ENCODE data around the gene MFGE8. TPM values are rescaled to one million over a fixed set of nuclear protein-coding genes. Genes with fewer than 3 reads are reported as not detected.
"Not testable (repeated sequence)": the region's sequence is repeated elsewhere in the genome, so short reads cannot be mapped to it uniquely, and the experiment has no call there.

The MFGE8 gene
- total and polyA plus RNA-seq, 10 donors: 21.8 to 105 (median 66.0) TPM

- Histone ChIP-seq H3K27ac (no peak overlapping the region), H3K9me3 (peaks cover 0 to 23% (median 8%) of the 10 kb centered on the region in 8 donors), H3K4me3 (no peak overlapping the region), H3K36me3 (no peaks in the 10 kb centered on the region), H3K27me3 (replicated peaks in 1 of 7) (peaks cover 0 to 24% (median 0%) of the 10 kb centered on the region in 7 donors), H3K4me1 (no peaks in the 10 kb centered on the region)
- no peak for TF ChIP-seq POLR2A (IDR thresholded peaks at IDR 0.05)
- TF ChIP-seq CTCF (IDR thresholded peaks at IDR 0.05 in 8 of 11, conservative IDR thresholded peaks at IDR 0.05 in 3 of 11): no peak
- TF ChIP-seq POLR2AphosphoS5 (IDR thresholded peaks at IDR 0.05): no peak
- WGBS, 5 donors: 83 to 100% (median 86%) methylated on average over 1 of the region's 1 CpG
- DNase-seq: no peak
- intact Hi-C loops (cut with DNase I; ENCODE audit: low total_unique reads): no loop called here
Observed at GRCh38 chr15:88932875-88933330, 19.7 kb upstream of the MFGE8 start.

- peaks cover 0 to 28% (median 13%) of the 10 kb centered on the region in 8 donors for H3K9me3 ChIP-seq
- H3K27me3 ChIP-seq (replicated peaks in 1 of 7): peaks cover 0 to 24% (median 0%) of the 10 kb centered on the region in 7 donors
- H3K27ac ChIP-seq: no peak overlapping the region
- intact Hi-C loops (cut with DNase I; ENCODE audit: low total_unique reads): no loop called here
- no peak overlapping the region for H3K4me3 ChIP-seq
- no peak for DNase-seq
- TF ChIP-seq CTCF (IDR thresholded peaks at IDR 0.05 in 8 of 11, conservative IDR thresholded peaks at IDR 0.05 in 3 of 11) (no peak), POLR2AphosphoS5 (IDR thresholded peaks at IDR 0.05) (no peak), POLR2A (IDR thresholded peaks at IDR 0.05) (no peak)
- WGBS, 5 donors: 46 to 65% (median 63%) methylated on average over 3 to 4 of the region's 4 CpGs
- H3K36me3 ChIP-seq: no peaks in the 10 kb centered on the region
- no peaks in the 10 kb centered on the region for H3K4me1 ChIP-seq
Observed at GRCh38 chr15:88932271-88932874, 19.2 kb upstream of the MFGE8 start.

GRCh38 chr15:88930579-88930978 is 17.4 kb upstream of the MFGE8 start:
- TF ChIP-seq POLR2AphosphoS5 (IDR thresholded peaks at IDR 0.05) (no peak), POLR2A (IDR thresholded peaks at IDR 0.05) (no peak), CTCF (IDR thresholded peaks at IDR 0.05 in 8 of 11, conservative IDR thresholded peaks at IDR 0.05 in 3 of 11) (no peak)
- DNase-seq: no peak
- Histone ChIP-seq H3K27me3 (replicated peaks in 1 of 7) (peaks cover 0 to 14% (median 0%) of the 10 kb centered on the region in 7 donors), H3K36me3 (no peaks in the 10 kb centered on the region), H3K27ac (no peak overlapping the region), H3K4me3 (no peak overlapping the region), H3K4me1 (no peaks in the 10 kb centered on the region), H3K9me3 (peaks cover 0 to 28% (median 14%) of the 10 kb centered on the region in 8 donors)
- WGBS, 5 donors: 81 to 98% (median 89%) methylated on average over 2 of the region's 2 CpGs
- intact Hi-C loops (cut with DNase I; ENCODE audit: low total_unique reads): no loop called here

GRCh38 chr15:88929358-88930098 is 16.3 kb upstream of the MFGE8 start:
- H3K4me1 ChIP-seq; H3K27ac ChIP-seq; H3K27me3 ChIP-seq (replicated peaks in 1 of 7); intact Hi-C loops (cut with DNase I; ENCODE audit: low total_unique reads); H3K4me3 ChIP-seq; DNase-seq; H3K36me3 ChIP-seq: not testable (repeated sequence)
- peaks cover 0 to 26% (median 14%) of the 10 kb centered on the region in 8 donors for H3K9me3 ChIP-seq
- 65 to 81% (median 75%) methylated on average over 3 of the region's 3 CpGs for WGBS, 5 donors

GRCh38 chr15:88928192-88928591 is 15.0 kb upstream of the MFGE8 start:
- not testable (repeated sequence) for H3K27me3 ChIP-seq (replicated peaks in 1 of 7)

GRCh38 chr15:88925648-88926047 is 12.5 kb upstream of the MFGE8 start:
- H3K4me3 ChIP-seq; H3K27ac ChIP-seq; intact Hi-C loops (cut with DNase I; ENCODE audit: low total_unique reads); H3K4me1 ChIP-seq; H3K27me3 ChIP-seq (replicated peaks in 1 of 7); H3K36me3 ChIP-seq; DNase-seq: not testable (repeated sequence)
- peaks cover 0 to 16% (median 11%) of the 10 kb centered on the region in 8 donors for H3K9me3 ChIP-seq
- WGBS, 5 donors: 81 to 91% (median 86%) methylated on average over 2 of the region's 2 CpGs

More at GRCh38 chr15:88928192-88928591, 15.0 kb upstream of the MFGE8 start:
- H3K27ac ChIP-seq; H3K4me3 ChIP-seq; intact Hi-C loops (cut with DNase I; ENCODE audit: low total_unique reads); H3K36me3 ChIP-seq; DNase-seq; H3K4me1 ChIP-seq: not testable (repeated sequence)
- peaks cover 0 to 16% (median 11%) of the 10 kb centered on the region in 8 donors for H3K9me3 ChIP-seq

- intact Hi-C loops (cut with DNase I; ENCODE audit: low total_unique reads); H3K4me1 ChIP-seq; H3K36me3 ChIP-seq; DNase-seq; H3K4me3 ChIP-seq; H3K9me3 ChIP-seq; H3K27ac ChIP-seq: not testable (repeated sequence)
- 65 to 88% (median 84%) methylated on average over 12 of the region's 12 CpGs for WGBS, 5 donors
- peaks cover 0 to 19% (median 0%) of the 10 kb centered on the region in 7 donors for H3K27me3 ChIP-seq (replicated peaks in 1 of 7)
Observed at GRCh38 chr15:88920892-88921435, 7.8 kb upstream of the MFGE8 start.
